Common myeloid progenitor, CD34-positive (primary cell): Measurements from ENCODE around the gene GNG12.
"Not testable (repeated sequence)": the region's sequence is repeated elsewhere in the genome, so short reads cannot be mapped to it uniquely, and the experiment has no call there.

Experiments used
- CTCF ChIA-PET: fragments of 350-600 bp; sonication (Branson Sonifier 250); formaldehyde crosslinking; loops from one replicate; lab custom pipeline; 2021; ENCODE audit warnings: antibody characterized with exemption; lab: Charles Lee
- POLR2A ChIA-PET: fragments of 350-600 bp; sonication (Branson Sonifier 250); formaldehyde crosslinking; loops from one replicate; lab custom pipeline; 2021; ENCODE audit warnings: antibody characterized with exemption; lab: Charles Lee
- DNase-seq, 3 donors: peaks; one replicate each; pipeline versions ENCODE4 v3.0.0 to v3.0.0-alpha.2; 2013
- H3K27ac ChIP-seq, 2 experiments: 1 replicate in 1 of 2; 2 replicates in 1 of 2; pipeline ENCODE4 v1.7.0; 2013; ENCODE audit warnings: inconsistent platforms in 2 of 2, low read length in 2 of 2, mild to moderate bottlenecking in 2 of 2, low read depth in 1 of 2, moderate library complexity in 1 of 2; ENCODE audit not compliant: severe bottlenecking in 2 of 2, insufficient read depth in 1 of 2, poor library complexity in 1 of 2
- H3K27me3 ChIP-seq, 5 experiments: replicated peaks in 2 of 5; 1 replicate in 3 of 5; 2 replicates in 2 of 5; pipeline versions ENCODE4 v1.6.1 to v1.7.0; 2013; ENCODE audit warnings: low read length in 4 of 5, mild to moderate bottlenecking in 2 of 5, moderate library complexity in 2 of 5, inconsistent platforms in 1 of 5; ENCODE audit not compliant: insufficient read depth in 5 of 5, control insufficient read depth in 4 of 5
- H3K36me3 ChIP-seq, 4 experiments: 1 replicate in 2 of 4; 2 replicates in 2 of 4; pipeline versions ENCODE4 v1.6.1 to v1.7.0; 2013; ENCODE audit warnings: low read length in 3 of 4, control low read depth in 1 of 4, mild to moderate bottlenecking in 1 of 4; ENCODE audit not compliant: control insufficient read depth in 4 of 4, insufficient read depth in 4 of 4
- H3K4me1 ChIP-seq, 4 experiments: 1 replicate in 3 of 4; 2 replicates in 1 of 4; pipeline versions ENCODE4 v1.6.1 to v1.7.1; 2013; ENCODE audit warnings: low read length in 3 of 4, mild to moderate bottlenecking in 3 of 4, control low read depth in 1 of 4, inconsistent platforms in 1 of 4, moderate library complexity in 1 of 4; ENCODE audit not compliant: control insufficient read depth in 4 of 4, insufficient read depth in 4 of 4; ENCODE audit errors: control extremely low read depth in 1 of 4
- H3K4me3 ChIP-seq, 7 experiments: 1 replicate in 4 of 7; 2 replicates in 3 of 7; pipeline versions ENCODE4 v1.5.1 to v1.7.0; 2013; ENCODE audit warnings: mild to moderate bottlenecking in 7 of 7, low read length in 6 of 7, moderate library complexity in 6 of 7, inconsistent platforms in 2 of 7, low read depth in 2 of 7, control low read depth in 1 of 7; ENCODE audit not compliant: insufficient read depth in 4 of 7, control insufficient read depth in 1 of 7; ENCODE audit errors: extremely low read depth in 1 of 7
- H3K9me3 ChIP-seq, 5 experiments: 1 replicate in 4 of 5; 2 replicates in 1 of 5; pipeline versions ENCODE4 v1.6.1 to v1.7.1; 2013; ENCODE audit warnings: low read length in 4 of 5, mild to moderate bottlenecking in 2 of 5, inconsistent platforms in 1 of 5, low read depth in 1 of 5, moderate library complexity in 1 of 5; ENCODE audit not compliant: control insufficient read depth in 4 of 5, insufficient read depth in 2 of 5; ENCODE audit errors: control extremely low read depth in 1 of 5
- WGBS: methylation state at CpG from one replicate; pipeline ENCODE4 v1.1.5; 2013; ENCODE audit not compliant: insufficient coverage; 5-methylcytosine and 5-hydroxymethylcytosine counted together

Gene GNG12

DNA sequence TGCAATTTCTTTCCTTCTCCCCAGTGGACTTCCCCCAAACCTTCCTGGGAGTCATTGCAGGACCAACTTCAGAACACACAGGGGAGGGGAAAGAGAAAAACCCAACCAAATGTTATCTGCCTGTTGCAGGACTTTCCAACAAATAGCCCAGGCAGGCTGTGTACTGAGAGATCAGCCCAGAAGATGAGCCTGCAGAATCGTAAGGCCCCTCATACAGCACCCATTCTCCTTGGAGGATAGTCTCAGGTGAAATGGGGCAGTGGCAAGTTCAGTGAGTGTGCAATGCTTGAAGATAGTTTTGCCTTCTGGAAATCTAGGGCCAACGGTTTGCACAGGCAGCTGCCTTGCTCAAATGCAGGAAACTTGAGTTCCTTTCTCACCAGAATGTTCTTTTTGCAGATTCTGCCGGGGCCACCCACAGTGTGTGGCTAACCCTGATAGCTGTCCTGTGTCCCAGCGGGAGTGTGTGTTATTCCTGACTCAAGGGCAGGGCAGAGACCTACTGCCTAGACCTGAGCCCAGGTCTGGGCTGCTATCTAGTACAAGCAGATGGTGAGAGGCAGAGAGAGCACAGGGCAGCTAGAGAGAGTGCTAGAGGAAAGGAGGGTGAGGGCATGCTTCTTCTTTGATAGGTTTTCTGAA, 99.5 kb downstream of the GNG12 start:
- DNase-seq = peak in 2 of 3 donors; percentile 52 to 76
- peaks cover 8 to 58% (median 44%) of the 10 kb centered on the region in 4 experiments for H3K4me1 ChIP-seq
- peak overlapping the region in 2 of 7 experiments; percentile 6 to 12 for H3K4me3 ChIP-seq
- CTCF ChIA-PET = interaction anchor here (0.8 to 3.6 kb wide), 3 partner anchors 14 to 26 kb away, joined by 4 to 12 read pairs (median 5); no protein-coding TSS in a partner anchor
- POLR2A ChIA-PET = no interaction called here
- peak overlapping the region in 1 of 2 experiments; percentile 69 for H3K27ac ChIP-seq
- 4% methylated on average over 4 of the region's 4 CpGs for WGBS
- no peaks in the 10 kb centered on the region for H3K27me3 ChIP-seq
- H3K36me3 ChIP-seq = no peaks in the 10 kb centered on the region
- H3K9me3 ChIP-seq = no peaks in the 10 kb centered on the region

DNA sequence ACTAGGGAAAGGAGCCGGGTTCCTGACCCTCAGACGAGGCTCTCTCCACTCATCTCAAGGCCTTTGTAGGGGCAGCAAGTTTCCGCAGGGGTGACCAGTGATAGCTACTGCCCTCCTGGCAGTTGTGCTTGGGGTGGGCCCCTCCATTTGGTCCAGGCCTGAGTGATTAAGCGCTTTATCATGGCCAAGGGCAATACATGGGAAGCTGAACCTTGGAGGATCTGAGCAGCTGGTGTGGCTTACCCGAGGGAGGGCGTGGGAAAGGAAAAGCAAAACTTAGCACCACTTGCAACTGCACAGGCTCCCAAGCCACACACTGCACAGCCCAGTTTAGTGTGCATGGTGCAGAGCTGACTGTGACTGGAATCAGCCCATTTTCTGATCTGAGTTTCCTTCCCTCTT, 100.5 kb downstream of the GNG12 start:
- ChIA-PET CTCF (interaction anchor here (0.8 to 3.6 kb wide), 5 partner anchors 9 to 48 kb away, joined by 3 to 12 read pairs (median 4); partner anchors contain the start of gene GADD45A), POLR2A (no interaction called here)
- peak in 2 of 3 donors; percentile 44 to 52 for DNase-seq
- H3K27me3 ChIP-seq = no peaks in the 10 kb centered on the region
- H3K4me1 ChIP-seq = peaks cover 8 to 58% (median 44%) of the 10 kb centered on the region in 4 experiments
- no peak overlapping the region for H3K4me3 ChIP-seq
- H3K9me3 ChIP-seq = no peaks in the 10 kb centered on the region
- WGBS = 70% methylated on average over 6 of the region's 6 CpGs
- H3K36me3 ChIP-seq = no peaks in the 10 kb centered on the region
- H3K27ac ChIP-seq = peak overlapping the region in 1 of 2 experiments; percentile 44

DNA sequence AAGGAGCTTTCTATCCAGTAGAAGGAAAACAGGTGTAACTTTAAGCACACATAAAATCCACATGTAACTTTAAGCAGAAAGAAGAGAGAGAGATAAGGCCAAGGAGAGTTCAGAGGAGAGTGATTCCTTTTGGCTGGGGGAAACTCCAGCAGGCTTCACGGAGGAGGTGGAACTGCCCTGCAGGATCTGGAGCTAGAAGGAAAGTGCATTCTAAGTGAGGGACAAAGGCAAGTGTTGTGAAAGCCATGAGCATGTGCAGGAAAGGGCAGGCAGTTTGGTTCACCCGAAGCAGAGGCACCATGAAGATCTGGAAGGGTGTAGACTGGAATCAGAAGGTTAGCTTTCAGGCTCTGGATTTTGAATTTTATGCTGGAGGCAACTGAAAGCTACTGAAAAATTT, 101.9 kb downstream of the GNG12 start:
- Histone ChIP-seq H3K4me3 (no peak overlapping the region), H3K27me3 (no peaks in the 10 kb centered on the region), H3K27ac (no peak overlapping the region), H3K36me3 (no peaks in the 10 kb centered on the region), H3K9me3 (no peaks in the 10 kb centered on the region), H3K4me1 (peaks cover 8 to 45% (median 38%) of the 10 kb centered on the region in 4 experiments)
- DNase-seq = no peak
- WGBS = 100% methylated on average over 2 of the region's 2 CpGs
- ChIA-PET CTCF (interaction anchor here (1.4 to 3.6 kb wide), 5 partner anchors 10 to 170 kb away, joined by 3 to 12 read pairs (median 7); no protein-coding TSS in a partner anchor), POLR2A (no interaction called here)

DNA sequence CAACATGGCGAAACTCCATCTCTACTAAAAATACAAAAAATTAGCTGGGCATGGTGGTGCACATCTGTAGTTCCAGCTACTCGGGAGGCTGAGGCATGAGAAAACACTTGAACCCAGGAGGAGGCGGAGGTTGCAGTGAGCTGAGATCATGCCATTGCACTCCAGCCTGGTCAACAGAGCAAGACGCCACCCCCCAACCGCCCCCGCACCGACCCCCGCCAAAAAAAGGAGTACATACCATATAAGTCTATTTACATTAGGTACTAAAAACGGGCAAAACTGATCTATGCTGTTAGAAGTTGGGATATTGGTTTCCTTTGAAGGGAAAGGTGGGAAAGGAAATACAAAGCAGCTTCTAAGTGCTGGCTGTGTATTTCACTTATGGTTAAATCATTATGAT, 103.0 kb downstream of the GNG12 start:
- DNase-seq, H3K27ac ChIP-seq, H3K9me3 ChIP-seq, H3K27me3 ChIP-seq, H3K4me3 ChIP-seq, H3K36me3 ChIP-seq, POLR2A ChIA-PET: not testable (repeated sequence)
- peaks cover 8 to 38% (median 30%) of the 10 kb centered on the region in 4 experiments for H3K4me1 ChIP-seq
- WGBS = 100% methylated on average over 2 of the region's 9 CpGs
- CTCF ChIA-PET = interaction anchor here (2.8 to 3.6 kb wide), 2 partner anchors 10 to 13 kb away, joined by 8 to 12 read pairs; no protein-coding TSS in a partner anchor

DNA sequence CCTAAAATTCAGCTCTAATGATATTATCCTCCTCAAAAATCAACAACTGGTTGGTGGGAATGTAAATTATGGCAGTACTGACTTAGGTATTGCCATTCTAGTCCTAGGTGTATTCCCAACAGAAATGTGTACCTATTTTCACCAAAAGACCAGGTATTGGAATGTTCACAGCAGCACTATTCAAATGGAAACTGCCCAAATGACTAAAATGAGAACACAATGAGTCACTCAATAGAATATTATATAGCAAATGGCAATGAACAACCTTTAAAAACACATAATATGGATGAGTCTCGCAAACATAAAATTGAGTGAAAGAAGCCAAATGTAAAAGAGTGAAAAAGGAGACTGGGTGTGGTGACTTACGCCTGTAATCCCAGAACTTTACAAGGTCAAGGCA, 103.4 kb downstream of the GNG12 start:
- peaks cover 8 to 34% (median 29%) of the 10 kb centered on the region in 4 experiments for H3K4me1 ChIP-seq
- H3K27ac ChIP-seq = no peak overlapping the region
- no peak for DNase-seq
- H3K4me3 ChIP-seq = no peak overlapping the region
- ChIA-PET CTCF (interaction anchor here (2.8 kb wide), 1 partner anchor 13 kb away, joined by 8 read pairs; no protein-coding TSS in a partner anchor), POLR2A (no interaction called here)
- H3K27me3 ChIP-seq = no peaks in the 10 kb centered on the region
- H3K9me3 ChIP-seq = no peaks in the 10 kb centered on the region
- H3K36me3 ChIP-seq = no peaks in the 10 kb centered on the region
- whole genome bisulfite sequencing = 100% methylated on average over 1 of the region's 2 CpGs

DNA sequence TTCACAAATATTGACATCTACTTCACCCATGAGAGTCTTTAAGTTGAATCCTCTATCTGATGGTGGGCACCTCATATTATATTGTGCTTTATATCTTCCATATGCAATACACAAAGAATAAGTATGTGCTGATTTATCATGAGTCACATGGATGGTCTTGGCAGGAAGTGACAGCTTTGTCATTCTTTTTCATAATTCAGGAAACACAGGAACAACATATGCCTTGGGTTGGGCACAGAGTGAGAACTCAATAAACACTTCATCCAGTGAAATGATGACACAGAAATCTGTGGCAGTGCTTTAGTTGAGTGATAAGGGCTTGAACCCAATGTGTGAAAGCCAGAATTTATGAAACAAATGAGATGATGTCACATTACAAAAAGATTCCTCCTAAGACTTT, 107.0 kb downstream of the GNG12 start:
- Histone ChIP-seq H3K36me3 (no peaks in the 10 kb centered on the region), H3K27ac (no peak overlapping the region), H3K4me1 (peaks cover 9 to 23% (median 16%) of the 10 kb centered on the region in 4 experiments), H3K4me3 (no peak overlapping the region), H3K9me3 (no peaks in the 10 kb centered on the region), H3K27me3 (no peaks in the 10 kb centered on the region)
- POLR2A ChIA-PET = no interaction called here
- DNase-seq = no peak
- CTCF ChIA-PET = no interaction called here

DNA sequence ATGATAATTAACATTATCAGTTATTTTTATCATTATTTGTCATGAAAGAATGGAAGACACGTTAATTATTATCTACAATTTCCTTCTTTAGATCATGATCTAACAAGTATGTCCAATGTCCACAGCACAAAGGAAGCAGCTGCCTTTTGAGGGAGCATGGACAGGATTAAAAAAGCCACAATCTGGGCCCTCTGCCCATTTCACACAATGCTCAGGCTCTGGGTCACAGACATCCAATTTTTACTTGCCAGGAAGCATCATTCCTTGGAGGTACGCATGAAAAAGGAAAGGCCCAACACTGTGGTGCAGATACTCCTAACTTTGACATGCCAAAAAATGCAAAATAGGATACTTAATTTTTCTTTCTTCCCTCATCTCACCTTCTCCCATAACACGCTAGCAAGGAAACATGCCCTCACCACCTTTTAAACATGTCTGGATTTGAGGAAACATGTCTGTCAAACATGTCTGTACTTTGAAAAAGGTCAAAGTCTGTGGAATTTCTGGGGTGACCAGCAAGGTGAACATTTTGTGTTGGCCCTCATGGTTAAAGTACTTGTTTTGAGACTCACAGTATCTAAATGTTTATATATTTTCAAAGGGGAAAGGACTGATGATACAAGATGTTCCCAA, 108.2 kb downstream of the GNG12 start:
- ChIA-PET POLR2A (no interaction called here), CTCF (interaction anchor here (2.4 kb wide), 1 partner anchor 16 kb away, joined by 6 read pairs; no protein-coding TSS in a partner anchor)
- 63% methylated on average over 1 of the region's 3 CpGs for WGBS
- Histone ChIP-seq H3K36me3 (no peaks in the 10 kb centered on the region), H3K4me3 (no peak overlapping the region), H3K27ac (no peak overlapping the region), H3K4me1 (peaks cover 14 to 26% (median 16%) of the 10 kb centered on the region in 4 experiments), H3K27me3 (no peaks in the 10 kb centered on the region), H3K9me3 (no peaks in the 10 kb centered on the region)
- peak in 2 of 3 donors; percentile 38 to 66 for DNase-seq
